ENCODE data around the gene ABHD6.
"Not testable (repeated sequence)": the region's sequence is repeated elsewhere in the genome, so short reads cannot be mapped to it uniquely, and the experiment has no call there.

- not testable (repeated sequence) for TF ChIP-seq CTCF, POLR2AphosphoS5 (IDR thresholded peaks at IDR 0.05)
Measured at GRCh38 chr3:58339146-58339545, 101.6 kb downstream of the ABHD6 start.

Data from upper lobe of left lung (tissue), 4 donors.